Activated CD8-positive, alpha-beta memory T cell treated with anti-CD3 and anti-CD28 coated beads for 36 hours (primary cell): ENCODE results near the gene TSPAN14. TPM values are rescaled to one million over a fixed set of nuclear protein-coding genes. Genes with fewer than 3 reads are reported as not detected.
"Not testable (repeated sequence)": the region's sequence is repeated elsewhere in the genome, so short reads cannot be mapped to it uniquely, and the experiment has no call there.

Experiments
- CTCF ChIA-PET: fragments of 350-600 bp; sonication (Branson Sonifier 250); formaldehyde crosslinking; loops from one replicate; lab custom pipeline; 2021; ENCODE audit warnings: antibody characterized with exemption; lab: Charles Lee
- POLR2A ChIA-PET: fragments of 350-600 bp; sonication (Branson Sonifier 250); formaldehyde crosslinking; loops from one replicate; lab custom pipeline; 2021; ENCODE audit warnings: antibody characterized with exemption; lab: Charles Lee
- total RNA-seq, 2 experiments: library from RNA; stranded (reverse); gene quantifications; one replicate each; pipeline ENCODE4 v1.2.3, GENCODE V29; 2021

Gene TSPAN14
- total RNA-seq, 2 experiments from 2014 or later = 43.7 to 45.1 TPM

DNA sequence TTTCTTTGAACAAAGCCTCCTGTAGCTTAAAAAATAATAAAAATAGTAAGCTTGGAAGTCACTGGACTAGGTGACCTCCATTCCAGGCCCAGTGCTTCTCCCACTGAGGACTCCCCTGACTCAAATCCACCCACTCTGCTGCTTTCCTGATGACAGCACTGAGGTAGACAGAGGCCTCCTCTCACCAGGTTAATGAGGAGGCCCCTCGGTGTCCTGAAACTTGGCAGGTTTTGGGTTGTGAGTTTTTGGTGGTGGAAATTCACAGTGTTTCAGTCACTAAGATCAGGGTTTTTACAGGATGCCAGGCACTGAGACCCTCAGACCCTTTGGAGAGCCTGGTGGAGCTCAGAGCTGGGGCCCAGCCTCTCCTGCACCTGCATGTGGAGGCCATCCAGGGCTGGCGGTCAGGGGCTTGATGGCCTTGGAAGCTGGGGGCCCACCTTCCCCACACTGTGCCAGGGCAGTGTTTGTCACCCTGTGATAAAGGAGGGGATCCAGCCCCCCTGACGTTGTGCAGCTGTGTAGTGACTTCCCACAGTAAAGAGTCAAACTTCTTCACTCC, 19.1 kb downstream of the TSPAN14 start:
- CTCF ChIA-PET = interaction anchor here (1.2 to 5.1 kb wide), 3 partner anchors 13 to 32 kb away, joined by 4 to 23 read pairs (median 20); no protein-coding TSS in a partner anchor
- POLR2A ChIA-PET = interaction anchor here (0.8 to 1.5 kb wide), 2 partner anchors 9 to 24 kb away, joined by 3 read pairs; no protein-coding TSS in a partner anchor

DNA sequence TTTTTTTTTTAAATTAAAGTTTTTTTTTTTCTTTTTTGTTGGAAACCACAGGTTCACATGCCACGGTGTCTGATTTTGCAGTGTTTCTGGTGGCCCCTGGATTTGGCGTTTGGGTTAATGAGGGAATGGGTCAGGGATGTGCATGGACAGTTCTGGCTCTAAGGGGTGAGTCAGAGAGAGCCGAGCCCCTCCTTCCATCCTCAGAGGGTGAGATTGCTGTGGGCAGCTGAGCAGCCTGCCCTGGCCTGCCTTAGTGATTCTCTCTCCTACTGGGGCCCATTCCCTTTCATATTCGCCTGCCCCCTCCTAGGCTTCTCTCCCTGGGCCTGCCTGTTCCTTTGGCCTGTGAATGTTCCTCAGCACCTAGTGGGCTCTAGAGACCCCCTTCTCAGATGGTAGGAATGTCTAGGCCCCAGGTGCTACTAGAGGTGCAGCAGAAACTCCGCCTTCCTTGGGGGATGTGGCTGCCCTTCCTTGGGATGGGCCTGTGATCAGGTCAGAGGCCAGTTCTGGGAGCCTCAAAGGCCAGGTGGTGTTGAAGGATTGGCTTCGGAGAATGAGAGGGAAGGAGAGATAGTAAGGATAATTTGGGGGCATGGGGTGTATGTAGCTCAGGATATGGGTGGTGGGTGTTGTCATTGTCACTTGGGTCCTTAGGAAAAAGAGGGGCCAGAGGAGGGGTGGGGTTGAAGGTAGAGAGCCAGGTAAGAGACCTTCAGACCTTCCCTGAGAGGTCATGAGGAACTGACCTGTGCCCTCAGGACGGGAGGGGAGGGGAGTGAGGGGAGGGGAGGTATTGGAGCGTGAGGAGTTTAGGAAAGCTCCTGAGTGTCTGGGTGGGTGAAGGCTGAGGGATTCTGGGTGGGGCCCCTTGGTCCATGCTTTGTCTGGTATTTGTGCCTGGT, 19.8 kb downstream of the TSPAN14 start:
- POLR2A ChIA-PET = interaction anchor here (0.6 kb wide), 3 partner anchors 9 to 153 kb away, joined by 3 to 4 read pairs (median 3); no protein-coding TSS in a partner anchor
- CTCF ChIA-PET = interaction anchor here (1.2 to 5.1 kb wide), 2 partner anchors 19 to 31 kb away, joined by 4 to 23 read pairs; no protein-coding TSS in a partner anchor

DNA sequence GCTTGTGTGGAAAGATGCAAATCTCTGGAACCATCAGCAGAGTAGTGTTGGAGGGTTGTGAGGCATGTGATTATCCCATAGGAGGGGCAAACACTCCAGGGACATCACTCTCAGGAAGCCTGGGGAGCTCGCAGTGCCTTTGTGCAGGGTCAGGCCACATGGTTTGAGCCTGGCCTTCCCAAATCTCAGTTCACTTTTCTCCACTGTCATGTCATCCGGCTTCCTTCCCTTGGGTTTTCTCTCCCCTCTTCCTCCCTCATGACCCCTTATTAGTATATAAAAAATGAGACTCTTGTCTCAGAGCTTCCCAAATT, 20.4 kb downstream of the TSPAN14 start:
- POLR2A ChIA-PET = interaction anchor here (0.6 kb wide), 1 partner anchor 26 kb away, joined by 4 read pairs; no protein-coding TSS in a partner anchor
- CTCF ChIA-PET = no interaction called here

DNA sequence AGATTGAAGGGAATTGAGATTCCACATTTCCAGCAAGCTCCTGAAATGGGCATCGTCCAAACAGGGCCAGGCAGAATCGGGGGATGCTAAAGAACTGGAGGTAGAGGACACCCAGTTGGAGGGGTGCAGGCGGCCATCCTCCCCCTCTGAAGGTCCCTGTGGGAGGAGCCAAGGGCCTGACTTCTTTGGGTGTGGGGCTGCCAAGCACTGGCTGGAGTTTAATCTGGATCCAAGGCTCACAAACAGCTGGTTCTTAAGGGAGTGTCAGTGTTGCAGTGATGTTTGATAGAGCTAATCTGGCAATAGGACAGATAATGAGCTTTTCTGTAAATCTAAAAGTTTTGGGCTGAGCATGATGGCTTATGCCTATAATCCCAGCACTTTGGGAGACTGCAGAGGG, 20.8 kb downstream of the TSPAN14 start:
- CTCF ChIA-PET = interaction anchor here (2.0 kb wide), 1 partner anchor 30 kb away, joined by 7 read pairs; no protein-coding TSS in a partner anchor
- POLR2A ChIA-PET = no interaction called here

DNA sequence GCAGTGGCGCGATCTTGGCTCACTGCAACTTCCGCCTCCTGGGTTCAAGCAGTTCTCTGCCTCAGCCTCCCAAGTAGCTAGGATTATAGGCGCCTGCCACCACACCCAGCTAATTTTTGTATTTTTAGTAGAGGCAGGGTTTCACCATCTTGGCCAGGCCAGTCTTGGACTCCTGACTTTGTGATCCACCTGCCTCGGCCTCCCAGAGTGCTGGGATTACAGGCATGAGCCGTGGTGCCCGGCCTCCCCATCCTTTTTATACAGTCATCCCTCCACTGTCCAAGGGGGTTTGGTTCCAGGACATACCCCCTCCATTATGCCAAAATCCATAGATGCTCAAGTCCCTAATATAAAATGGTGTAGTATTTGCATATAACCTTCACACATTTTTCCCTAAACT, 21.5 kb downstream of the TSPAN14 start:
- CTCF ChIA-PET = interaction anchor here (0.6 to 2.0 kb wide), 2 partner anchors 30 to 36 kb away, joined by 3 to 7 read pairs; no protein-coding TSS in a partner anchor
- POLR2A ChIA-PET = not testable (repeated sequence)

DNA sequence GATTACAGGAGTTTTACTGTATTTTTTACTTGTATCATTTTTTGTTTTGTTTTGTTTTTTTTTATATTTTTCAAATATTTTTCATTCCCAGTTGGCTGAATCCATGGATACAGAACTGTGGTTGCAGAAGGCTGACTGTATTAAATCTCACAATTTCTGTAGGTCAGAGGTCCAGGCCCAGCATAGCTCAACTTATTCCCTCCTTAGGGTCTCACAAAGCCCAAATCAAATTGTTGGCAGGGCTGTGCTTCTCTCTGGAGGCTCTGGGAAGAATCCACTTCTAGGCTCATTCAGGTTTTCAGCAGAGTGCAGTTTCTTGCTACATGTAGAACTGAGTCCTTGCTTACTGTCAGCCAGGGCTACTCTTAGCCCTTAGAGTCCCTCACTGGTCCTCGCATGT, 22.6 kb downstream of the TSPAN14 start:
- CTCF ChIA-PET = interaction anchor here (0.7 to 2.0 kb wide), 3 partner anchors 12 to 32 kb away, joined by 4 to 7 read pairs (median 4); no protein-coding TSS in a partner anchor
- POLR2A ChIA-PET = no interaction called here

DNA sequence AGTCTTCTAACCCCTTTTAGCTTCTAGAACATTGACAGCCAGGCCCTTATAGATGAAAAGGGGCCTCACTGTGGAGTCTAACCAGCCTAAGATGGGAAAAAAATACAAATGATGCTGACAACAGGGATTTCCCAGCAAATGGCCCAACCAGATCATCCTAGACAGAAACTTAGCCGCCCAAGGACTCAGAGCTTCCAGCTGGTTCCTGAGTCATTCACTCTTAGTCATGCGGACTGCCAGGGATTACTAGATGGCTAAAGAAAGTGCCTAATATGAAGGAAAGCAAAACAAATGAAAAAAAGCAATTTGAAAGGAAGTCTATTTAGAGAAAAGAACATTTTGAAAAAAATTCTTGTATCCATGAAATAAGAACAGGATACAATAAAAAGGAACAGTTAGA, 23.7 kb downstream of the TSPAN14 start:
- ChIA-PET POLR2A (no interaction called here), CTCF (interaction anchor here (0.9 to 1.1 kb wide), 2 partner anchors 11 to 59 kb away, joined by 3 read pairs; no protein-coding TSS in a partner anchor)

DNA sequence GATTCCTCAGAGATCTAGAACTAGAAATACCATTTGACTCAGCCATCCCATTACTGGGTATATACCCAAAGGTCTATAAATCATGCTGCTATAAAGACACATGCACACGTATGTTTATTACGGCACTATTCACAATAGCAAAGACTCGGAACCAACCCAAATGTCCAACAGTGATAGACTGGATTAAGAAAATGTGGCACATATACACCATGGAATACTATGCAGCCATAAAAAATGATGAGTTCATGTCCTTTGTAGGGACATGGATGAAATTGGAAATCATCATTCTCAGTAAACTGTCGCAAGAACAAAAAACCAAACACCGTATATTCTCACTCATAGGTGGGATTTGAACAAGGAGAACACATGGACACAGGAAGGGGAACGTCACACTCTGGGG, 26.3 kb downstream of the TSPAN14 start:
- CTCF ChIA-PET, POLR2A ChIA-PET: not testable (repeated sequence)

DNA sequence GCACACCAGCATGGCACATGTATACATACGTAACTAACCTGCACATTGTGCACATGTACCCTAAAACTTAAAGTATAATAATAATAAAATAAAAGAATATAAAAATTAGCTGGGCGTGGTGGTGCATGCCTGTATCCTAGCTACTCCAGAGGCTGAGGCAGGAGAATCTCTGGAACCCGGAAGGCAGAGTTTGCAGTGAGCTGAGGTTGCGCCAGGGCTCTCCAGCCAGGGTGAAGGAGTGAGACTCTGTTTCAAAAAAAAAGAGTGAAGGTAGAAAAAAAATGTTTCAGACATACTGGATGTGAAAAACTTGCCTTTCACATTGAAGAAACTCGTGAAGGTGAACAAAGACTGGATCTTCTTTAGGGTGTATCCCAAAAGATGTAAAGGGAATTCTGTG, 26.7 kb downstream of the TSPAN14 start:
- ChIA-PET CTCF (no interaction called here), POLR2A (interaction anchor here (1.4 kb wide), 1 partner anchor 22 kb away, joined by 4 read pairs; no protein-coding TSS in a partner anchor)

DNA sequence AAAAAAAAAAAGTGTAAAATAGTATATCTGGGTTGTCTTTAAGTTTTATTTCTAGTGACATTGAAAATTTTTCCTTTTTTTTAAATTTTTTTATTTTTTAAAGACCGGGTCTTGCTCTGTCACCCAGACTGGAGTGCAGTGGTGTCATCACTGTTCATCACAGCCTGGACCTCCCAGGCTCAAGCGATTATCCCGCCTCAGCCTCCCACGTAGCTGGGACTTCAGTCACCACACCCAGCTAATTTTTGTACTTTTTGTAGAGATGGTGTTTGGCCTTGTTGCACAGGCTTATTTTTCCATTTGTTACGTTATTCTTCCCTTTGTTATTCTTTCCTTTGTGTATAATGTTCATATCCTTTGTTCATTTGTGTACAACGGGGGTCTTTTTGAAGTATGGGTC, 30.1 kb downstream of the TSPAN14 start:
- ChIA-PET CTCF (interaction anchor here (0.7 to 3.6 kb wide), 5 partner anchors 13 to 326 kb away, joined by 3 to 20 read pairs (median 9); no protein-coding TSS in a partner anchor), POLR2A (interaction anchor here (0.7 to 1.1 kb wide), 2 partner anchors 24 to 27 kb away, joined by 3 to 12 read pairs; no protein-coding TSS in a partner anchor)

DNA sequence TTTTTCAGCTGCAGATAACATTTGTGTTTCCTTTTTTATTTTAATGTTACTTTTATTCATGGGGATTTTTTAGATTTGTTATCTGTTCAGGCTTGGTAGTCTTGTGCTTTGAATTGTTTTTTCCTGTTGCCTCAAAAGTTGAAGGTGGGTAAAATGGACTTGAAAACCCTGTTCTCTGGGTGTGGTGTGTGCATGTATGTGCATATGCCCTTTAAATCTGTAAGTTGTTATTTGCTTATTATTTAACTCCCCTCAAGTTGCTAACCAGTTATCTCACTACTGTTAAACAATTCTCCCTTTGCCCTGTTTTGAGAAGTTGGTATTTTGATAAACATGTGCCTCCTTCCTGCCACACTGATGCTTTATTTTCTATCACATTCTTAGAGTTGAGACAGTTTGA, 30.6 kb downstream of the TSPAN14 start:
- ChIA-PET POLR2A (interaction anchor here (0.6 kb wide), 3 partner anchors 9 to 30 kb away, joined by 3 read pairs; no protein-coding TSS in a partner anchor), CTCF (interaction anchor here (1.4 to 3.6 kb wide), 4 partner anchors 13 to 24 kb away, joined by 3 to 20 read pairs (median 12); no protein-coding TSS in a partner anchor)

DNA sequence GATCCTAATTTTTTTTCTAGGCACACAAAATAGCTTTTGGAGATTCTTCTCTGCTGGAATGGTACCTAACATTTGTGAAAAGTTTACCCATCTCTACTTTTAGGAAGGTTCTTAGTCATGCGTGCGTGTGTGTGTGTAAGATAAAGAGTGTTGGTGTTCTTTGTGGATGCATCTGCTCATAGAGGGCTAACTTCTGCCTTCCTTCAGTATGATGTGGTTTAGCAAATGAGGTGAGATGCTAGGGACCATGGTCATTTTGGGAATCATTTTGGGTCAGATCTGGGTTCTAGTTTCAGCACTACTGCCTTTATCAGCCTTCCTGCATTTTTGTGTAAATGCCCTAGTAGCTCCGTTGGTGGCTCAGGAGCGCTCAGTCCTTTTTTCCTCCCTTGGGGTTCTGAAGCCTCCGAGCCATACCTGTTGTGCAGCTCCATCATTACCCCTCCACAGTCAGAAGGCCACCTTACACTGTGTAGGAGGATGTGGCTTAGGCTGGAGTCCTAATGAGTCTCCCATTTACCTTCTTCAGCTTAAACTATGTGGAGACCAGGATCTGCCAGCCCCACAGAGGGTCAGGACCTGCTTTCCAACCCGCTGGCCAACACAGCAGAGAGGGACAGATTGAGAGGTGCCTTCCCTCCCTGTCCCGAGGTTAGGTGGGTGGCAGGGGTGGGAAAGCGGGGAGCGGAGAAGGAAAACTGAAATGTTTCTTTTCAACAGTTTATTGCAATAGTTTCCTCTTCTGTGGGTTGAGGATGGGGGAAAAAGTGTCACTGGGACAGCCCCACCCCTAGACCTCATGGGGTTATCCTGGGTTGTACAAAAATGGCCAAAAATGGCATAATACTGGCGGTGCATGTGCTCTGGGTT, 31.2 kb downstream of the TSPAN14 start:
- ChIA-PET POLR2A (interaction anchor here (0.6 to 1.0 kb wide), 5 partner anchors 8 to 281 kb away, joined by 3 to 4 read pairs (median 3); no protein-coding TSS in a partner anchor), CTCF (interaction anchor here (1.9 to 3.6 kb wide), 3 partner anchors 14 to 20 kb away, joined by 9 to 20 read pairs (median 14); no protein-coding TSS in a partner anchor)

DNA sequence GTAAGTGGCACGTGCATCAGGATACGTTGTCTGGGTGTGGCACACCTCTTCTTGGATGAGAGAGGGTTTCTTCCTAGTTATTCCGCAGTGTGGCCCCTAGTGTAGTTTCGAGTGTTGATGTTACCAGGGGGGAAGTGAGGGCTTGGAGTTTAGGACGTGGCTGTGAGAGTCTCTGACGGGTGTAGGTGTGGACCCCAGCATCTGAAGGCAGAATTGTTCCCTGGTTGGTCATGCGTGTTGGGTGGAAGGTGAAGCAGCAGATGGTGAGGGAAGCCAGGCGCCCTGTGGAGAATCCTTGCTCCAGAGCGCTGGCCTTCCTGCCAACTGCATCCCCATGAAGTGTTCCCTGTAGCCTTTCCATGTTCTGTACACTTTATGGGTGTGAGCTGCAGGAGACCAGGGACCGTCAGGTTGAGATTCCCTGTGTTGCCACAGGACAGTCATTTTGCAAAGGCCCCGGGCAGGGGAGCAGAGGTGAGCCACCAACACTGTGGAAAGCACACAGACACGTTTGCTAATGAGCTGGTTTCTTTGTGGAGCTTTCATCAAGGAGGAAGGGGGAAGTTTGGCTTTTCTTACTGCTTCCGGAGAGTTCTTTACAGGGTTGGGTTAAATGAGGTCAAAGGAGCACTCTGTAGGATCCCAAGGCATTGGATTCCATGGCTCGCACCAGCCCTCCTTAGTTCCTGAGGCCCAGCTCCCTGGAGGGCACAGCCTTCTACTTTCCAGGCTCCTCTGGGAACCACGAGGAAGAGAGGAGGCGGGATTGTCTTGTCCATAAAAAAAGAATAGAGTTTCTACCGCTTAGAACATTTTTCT, 32.0 kb downstream of the TSPAN14 start:
- POLR2A ChIA-PET = interaction anchor here (0.9 to 2.1 kb wide), 4 partner anchors 12 to 282 kb away, joined by 3 to 7 read pairs (median 4); no protein-coding TSS in a partner anchor
- CTCF ChIA-PET = interaction anchor here (0.8 to 4.1 kb wide), 6 partner anchors 12 to 43 kb away, joined by 3 to 20 read pairs (median 11); no protein-coding TSS in a partner anchor

DNA sequence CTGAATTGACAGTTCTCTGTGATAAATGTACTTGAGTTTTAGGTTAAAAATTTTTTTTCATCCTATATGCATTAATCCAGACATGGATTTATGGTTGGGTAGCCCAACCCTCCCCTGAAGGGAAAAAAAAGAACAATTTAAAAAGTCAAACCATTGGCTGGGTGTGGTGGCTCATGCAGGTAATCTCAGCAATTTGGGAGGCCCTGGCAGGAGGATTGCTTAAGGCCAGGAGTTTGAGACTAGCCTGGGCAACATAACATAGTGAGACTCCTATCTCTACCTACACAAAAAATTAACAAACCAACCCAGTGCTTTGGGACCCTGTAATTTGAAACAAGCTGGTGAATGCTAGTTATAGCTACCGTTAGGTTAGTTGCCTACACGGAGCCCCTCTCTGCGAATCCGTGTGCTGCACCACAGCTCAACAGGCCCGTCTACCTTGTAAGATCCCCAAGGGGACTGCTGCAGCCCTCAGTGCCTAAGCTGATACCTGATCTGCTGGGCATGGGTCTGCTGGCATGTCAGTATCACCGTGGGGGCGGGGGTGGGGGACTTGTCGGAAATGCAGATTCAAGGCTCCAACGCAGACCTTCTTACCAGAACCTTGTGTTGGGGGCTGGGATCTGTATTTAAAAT, 32.8 kb downstream of the TSPAN14 start:
- ChIA-PET POLR2A (interaction anchor here (0.7 to 2.1 kb wide), 3 partner anchors 15 to 30 kb away, joined by 3 to 7 read pairs (median 3); no protein-coding TSS in a partner anchor), CTCF (interaction anchor here (0.8 to 4.1 kb wide), 8 partner anchors 11 to 43 kb away, joined by 3 to 20 read pairs (median 4); no protein-coding TSS in a partner anchor)

DNA sequence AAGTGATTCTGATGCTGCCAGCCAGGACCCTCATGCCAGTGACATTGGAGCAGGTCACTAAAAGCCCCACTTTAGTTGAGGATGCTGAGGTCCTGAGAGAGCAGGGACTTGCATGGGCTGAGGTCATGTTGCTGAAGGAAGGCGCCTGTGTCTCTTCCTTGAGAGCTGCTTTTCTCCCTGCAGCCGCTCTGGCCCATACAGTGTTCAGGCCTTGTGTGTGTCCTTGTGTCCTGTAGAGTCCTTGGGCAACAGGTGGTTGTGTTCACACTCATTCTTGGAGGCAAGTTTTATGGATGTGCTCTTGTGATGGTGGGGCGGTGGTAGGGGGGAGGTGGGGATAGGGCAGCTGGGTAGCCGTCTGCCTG, 33.3 kb downstream of the TSPAN14 start:
- CTCF ChIA-PET = interaction anchor here (1.0 to 4.1 kb wide), 8 partner anchors 11 to 44 kb away, joined by 3 to 20 read pairs (median 5); no protein-coding TSS in a partner anchor
- POLR2A ChIA-PET = interaction anchor here (0.7 to 2.1 kb wide), 3 partner anchors 16 to 31 kb away, joined by 3 to 7 read pairs (median 3); no protein-coding TSS in a partner anchor
